Body of pancreas (tissue), 4 donors: ENCODE measurements around the gene CCSAP. TPM values are rescaled to one million over a fixed set of nuclear protein-coding genes. Genes with fewer than 3 reads are reported as not detected.

Experiments
- ATAC-seq: fragments of 150-250 bp; one replicate; pipeline ENCODE4 v1.9.1; 2016
- DNase-seq, 4 donors: peaks; one replicate each; pipeline ENCODE4 v3.0.0-alpha.2; 2019
- H3K27ac ChIP-seq, 4 donors: fragments of 200-600 bp; sonication (generic); 1 replicate in 3 of 4; 2 replicates in 1 of 4; pipeline versions ENCODE4 v1.5.1 to v1.6.1; 2016 to 2019; ENCODE audit warnings: mild to moderate bottlenecking in 1 of 4, mixed read lengths in 1 of 4, moderate library complexity in 1 of 4
- H3K27me3 ChIP-seq, 2 donors: fragments of 200-600 bp; sonication (generic); one replicate each; pipeline ENCODE4 v1.6.0; 2016; ENCODE audit warnings: mild to moderate bottlenecking in 1 of 2
- H3K36me3 ChIP-seq, 2 donors: fragments of 200-600 bp; sonication (generic); replicated peaks in 1 of 2; 2 replicates each; pipeline ENCODE4 v1.5.1; 2016; ENCODE audit warnings: low read depth in 2 of 2; ENCODE audit not compliant: insufficient read depth in 1 of 2
- H3K4me1 ChIP-seq: fragments of 200-600 bp; sonication (generic); one replicate; pipeline ENCODE4 v1.6.0; 2016
- H3K4me3 ChIP-seq, 2 donors: fragments of 200-600 bp; sonication (generic); 1 replicate in 1 of 2; 2 replicates in 1 of 2; pipeline ENCODE4 v1.5.1; 2016 to 2019
- H3K9me3 ChIP-seq, 3 donors: fragments of 200-600 bp; sonication (generic); 1 replicate in 2 of 3; 2 replicates in 1 of 3; pipeline ENCODE4 v1.5.1; 2016
- CTCF ChIP-seq, 7 experiments: fragments of 450-650 bp in 4 of 7; fragments of 200-600 bp in 3 of 7; sonication (generic) in 3 of 7; IDR thresholded peaks; one replicate each; pipeline ENCODE4 v1.5.1; 2016 to 2019; ENCODE audit warnings: antibody characterized with exemption in 7 of 7
- POLR2A ChIP-seq, 3 donors: fragments of 450-650 bp; IDR thresholded peaks; one replicate each; pipeline ENCODE4 v1.6.1; 2016; ENCODE audit warnings: antibody characterized with exemption in 3 of 3, mild to moderate bottlenecking in 2 of 3
- WGBS, 2 donors: methylation state at CpG; one replicate each; pipeline ENCODE4 v1.1.5; 2017; 5-methylcytosine and 5-hydroxymethylcytosine counted together
- intact Hi-C: fragments of 100-400 bp; cut with DNase I; formaldehyde crosslinking; loops from one replicate; pipeline ENCODE4 v1.15.1; 2023
- total RNA-seq, 2 donors: library from RNA; depleted of rRNA; stranded (reverse); fragments of >200 nt; gene quantifications; one replicate each; pipeline ENCODE4 v1.1.0, GENCODE V29; 2016

CCSAP gene
- total RNA-seq, 2 donors from 2014 or later: 1.6 to 2.0 TPM

GRCh38 chr1:229279242-229279641 is 63.6 kb downstream of the CCSAP start:
- Histone ChIP-seq H3K9me3 (no peaks in the 10 kb centered on the region), H3K27ac (peak overlapping the region in 1 of 4 donors; percentile 7), H3K27me3 (no peaks in the 10 kb centered on the region), H3K36me3 (no peaks in the 10 kb centered on the region), H3K4me1 (peaks cover 62% of the 10 kb centered on the region), H3K4me3 (no peak overlapping the region)
- DNase-seq (no peak), ATAC-seq (no peak)
- WGBS, 2 donors: 34 to 45% methylated on average over 3 of the region's 3 CpGs
- TF ChIP-seq POLR2A (IDR thresholded peaks at IDR 0.05): no peak
- intact Hi-C loops: no loop called here

- Histone ChIP-seq H3K27me3 (no peaks in the 10 kb centered on the region), H3K27ac (no peak overlapping the region), H3K4me1 (peaks cover 70% of the 10 kb centered on the region), H3K9me3 (no peaks in the 10 kb centered on the region), H3K4me3 (no peak overlapping the region), H3K36me3 (no peaks in the 10 kb centered on the region)
- WGBS, 2 donors: 79 to 94% methylated on average over 2 of the region's 2 CpGs
- intact Hi-C loops: no loop called here
- no peak for DNase-seq
- no peak for ATAC-seq
- TF ChIP-seq POLR2A (IDR thresholded peaks at IDR 0.05) (no peak), CTCF (IDR thresholded peaks at IDR 0.05) (no peak)
Observed at GRCh38 chr1:229278120-229278741, 64.6 kb downstream of the CCSAP start.

- Histone ChIP-seq H3K36me3 (no peaks in the 10 kb centered on the region), H3K9me3 (no peaks in the 10 kb centered on the region), H3K27ac (peak overlapping the region in 3 of 4 donors; percentile 92 to 96 (median 94)), H3K4me1 (peaks cover 79% of the 10 kb centered on the region), H3K4me3 (no peak overlapping the region), H3K27me3 (no peaks in the 10 kb centered on the region)
- 94 to 95% methylated on average over 2 of the region's 2 CpGs for WGBS, 2 donors
- DNase-seq: no peak
- no peak for ATAC-seq
- no peak for TF ChIP-seq CTCF (IDR thresholded peaks at IDR 0.05)
- TF ChIP-seq POLR2A (IDR thresholded peaks at IDR 0.05): no peak
- intact Hi-C loops: no loop called here
Observed at GRCh38 chr1:229275005-229275404, 67.8 kb downstream of the CCSAP start.

GRCh38 chr1:229273507-229274232 is 69.2 kb downstream of the CCSAP start:
- 38 to 41% methylated on average over 7 of the region's 7 CpGs for whole genome bisulfite sequencing, 2 donors
- Histone ChIP-seq H3K9me3 (no peaks in the 10 kb centered on the region), H3K36me3 (no peaks in the 10 kb centered on the region), H3K4me3 (no peak overlapping the region), H3K27me3 (no peaks in the 10 kb centered on the region), H3K27ac (peak overlapping the region; percentile 69 to 96 (median 93)), H3K4me1 (peaks cover 72% of the 10 kb centered on the region)
- DNase-seq (peak; percentile 43 to 77 (median 51)), ATAC-seq (peak; percentile 63)
- peak in 2 of 3 donors; percentile 35 to 47 for TF ChIP-seq POLR2A (IDR thresholded peaks at IDR 0.05)
- no peak for TF ChIP-seq CTCF (IDR thresholded peaks at IDR 0.05)
- intact Hi-C loops: no loop called here
